ENCODE results near the gene ZNF174. TPM values are rescaled to one million over a fixed set of nuclear protein-coding genes. Genes with fewer than 3 reads are reported as not detected.

Gene ZNF174
- total and polyA plus RNA-seq, 4 donors, result 3.8 to 4.6 (median 4.1) TPM

DNA sequence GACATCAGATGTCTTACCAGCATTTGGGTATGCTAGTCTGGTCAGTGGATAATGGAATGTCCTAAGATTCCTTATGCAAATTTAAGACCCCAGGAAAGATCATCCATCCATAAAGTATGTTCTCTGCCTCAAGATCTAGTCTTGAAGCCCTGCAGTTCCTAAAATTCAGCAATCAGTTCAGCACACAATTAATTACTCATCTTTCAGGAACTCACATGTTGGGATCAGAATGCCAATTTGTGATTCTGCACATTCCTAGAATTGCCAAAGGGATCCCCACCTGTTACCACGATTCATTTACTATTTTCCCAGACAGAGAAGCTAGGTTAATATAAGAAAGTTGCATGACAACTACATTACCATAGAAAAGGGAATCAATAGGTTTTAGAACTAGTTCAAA is 42.1 kb upstream of the ZNF174 start:
- TF ChIP-seq, protein P1, sequence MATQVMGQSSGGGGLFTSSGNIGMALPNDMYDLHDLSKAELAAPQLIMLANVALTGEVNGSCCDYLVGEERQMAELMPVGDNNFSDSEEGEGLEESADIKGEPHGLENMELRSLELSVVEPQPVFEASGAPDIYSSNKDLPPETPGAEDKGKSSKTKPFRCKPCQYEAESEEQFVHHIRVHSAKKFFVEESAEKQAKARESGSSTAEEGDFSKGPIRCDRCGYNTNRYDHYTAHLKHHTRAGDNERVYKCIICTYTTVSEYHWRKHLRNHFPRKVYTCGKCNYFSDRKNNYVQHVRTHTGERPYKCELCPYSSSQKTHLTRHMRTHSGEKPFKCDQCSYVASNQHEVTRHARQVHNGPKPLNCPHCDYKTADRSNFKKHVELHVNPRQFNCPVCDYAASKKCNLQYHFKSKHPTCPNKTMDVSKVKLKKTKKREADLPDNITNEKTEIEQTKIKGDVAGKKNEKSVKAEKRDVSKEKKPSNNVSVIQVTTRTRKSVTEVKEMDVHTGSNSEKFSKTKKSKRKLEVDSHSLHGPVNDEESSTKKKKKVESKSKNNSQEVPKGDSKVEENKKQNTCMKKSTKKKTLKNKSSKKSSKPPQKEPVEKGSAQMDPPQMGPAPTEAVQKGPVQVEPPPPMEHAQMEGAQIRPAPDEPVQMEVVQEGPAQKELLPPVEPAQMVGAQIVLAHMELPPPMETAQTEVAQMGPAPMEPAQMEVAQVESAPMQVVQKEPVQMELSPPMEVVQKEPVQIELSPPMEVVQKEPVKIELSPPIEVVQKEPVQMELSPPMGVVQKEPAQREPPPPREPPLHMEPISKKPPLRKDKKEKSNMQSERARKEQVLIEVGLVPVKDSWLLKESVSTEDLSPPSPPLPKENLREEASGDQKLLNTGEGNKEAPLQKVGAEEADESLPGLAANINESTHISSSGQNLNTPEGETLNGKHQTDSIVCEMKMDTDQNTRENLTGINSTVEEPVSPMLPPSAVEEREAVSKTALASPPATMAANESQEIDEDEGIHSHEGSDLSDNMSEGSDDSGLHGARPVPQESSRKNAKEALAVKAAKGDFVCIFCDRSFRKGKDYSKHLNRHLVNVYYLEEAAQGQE (IDR thresholded peaks at IDR 0.05), result no peak
- TF ChIP-seq, protein P2, sequence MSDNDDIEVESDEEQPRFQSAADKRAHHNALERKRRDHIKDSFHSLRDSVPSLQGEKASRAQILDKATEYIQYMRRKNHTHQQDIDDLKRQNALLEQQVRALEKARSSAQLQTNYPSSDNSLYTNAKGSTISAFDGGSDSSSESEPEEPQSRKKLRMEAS (IDR thresholded peaks at IDR 0.05), result no peak
- TF ChIP-seq JUND (IDR thresholded peaks at IDR 0.05), result no peak
- TF ChIP-seq, protein P3, sequence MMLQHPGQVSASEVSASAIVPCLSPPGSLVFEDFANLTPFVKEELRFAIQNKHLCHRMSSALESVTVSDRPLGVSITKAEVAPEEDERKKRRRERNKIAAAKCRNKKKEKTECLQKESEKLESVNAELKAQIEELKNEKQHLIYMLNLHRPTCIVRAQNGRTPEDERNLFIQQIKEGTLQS (IDR thresholded peaks at IDR 0.05), result no peak
- TF ChIP-seq RAD21 (IDR thresholded peaks at IDR 0.05), result no peak
- TF ChIP-seq TAF1 (conservative IDR thresholded peaks at IDR 0.05), result no peak
- TF ChIP-seq FOXA2 (IDR thresholded peaks at IDR 0.05), result no peak
- TF ChIP-seq, protein P4, sequence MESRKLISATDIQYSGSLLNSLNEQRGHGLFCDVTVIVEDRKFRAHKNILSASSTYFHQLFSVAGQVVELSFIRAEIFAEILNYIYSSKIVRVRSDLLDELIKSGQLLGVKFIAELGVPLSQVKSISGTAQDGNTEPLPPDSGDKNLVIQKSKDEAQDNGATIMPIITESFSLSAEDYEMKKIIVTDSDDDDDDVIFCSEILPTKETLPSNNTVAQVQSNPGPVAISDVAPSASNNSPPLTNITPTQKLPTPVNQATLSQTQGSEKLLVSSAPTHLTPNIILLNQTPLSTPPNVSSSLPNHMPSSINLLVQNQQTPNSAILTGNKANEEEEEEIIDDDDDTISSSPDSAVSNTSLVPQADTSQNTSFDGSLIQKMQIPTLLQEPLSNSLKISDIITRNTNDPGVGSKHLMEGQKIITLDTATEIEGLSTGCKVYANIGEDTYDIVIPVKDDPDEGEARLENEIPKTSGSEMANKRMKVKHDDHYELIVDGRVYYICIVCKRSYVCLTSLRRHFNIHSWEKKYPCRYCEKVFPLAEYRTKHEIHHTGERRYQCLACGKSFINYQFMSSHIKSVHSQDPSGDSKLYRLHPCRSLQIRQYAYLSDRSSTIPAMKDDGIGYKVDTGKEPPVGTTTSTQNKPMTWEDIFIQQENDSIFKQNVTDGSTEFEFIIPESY (IDR thresholded peaks at IDR 0.05), result no peak
- no peak for TF ChIP-seq EGR1 (IDR thresholded peaks at IDR 0.05; ENCODE audit: low read depth in 2 of 2)
- TF ChIP-seq, protein P5, sequence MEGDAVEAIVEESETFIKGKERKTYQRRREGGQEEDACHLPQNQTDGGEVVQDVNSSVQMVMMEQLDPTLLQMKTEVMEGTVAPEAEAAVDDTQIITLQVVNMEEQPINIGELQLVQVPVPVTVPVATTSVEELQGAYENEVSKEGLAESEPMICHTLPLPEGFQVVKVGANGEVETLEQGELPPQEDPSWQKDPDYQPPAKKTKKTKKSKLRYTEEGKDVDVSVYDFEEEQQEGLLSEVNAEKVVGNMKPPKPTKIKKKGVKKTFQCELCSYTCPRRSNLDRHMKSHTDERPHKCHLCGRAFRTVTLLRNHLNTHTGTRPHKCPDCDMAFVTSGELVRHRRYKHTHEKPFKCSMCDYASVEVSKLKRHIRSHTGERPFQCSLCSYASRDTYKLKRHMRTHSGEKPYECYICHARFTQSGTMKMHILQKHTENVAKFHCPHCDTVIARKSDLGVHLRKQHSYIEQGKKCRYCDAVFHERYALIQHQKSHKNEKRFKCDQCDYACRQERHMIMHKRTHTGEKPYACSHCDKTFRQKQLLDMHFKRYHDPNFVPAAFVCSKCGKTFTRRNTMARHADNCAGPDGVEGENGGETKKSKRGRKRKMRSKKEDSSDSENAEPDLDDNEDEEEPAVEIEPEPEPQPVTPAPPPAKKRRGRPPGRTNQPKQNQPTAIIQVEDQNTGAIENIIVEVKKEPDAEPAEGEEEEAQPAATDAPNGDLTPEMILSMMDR (IDR thresholded peaks at IDR 0.05; ENCODE audit: low read depth, low read length, missing input control), result no peak
- no peak for TF ChIP-seq HNF4G (IDR thresholded peaks at IDR 0.05)
- no peak for TF ChIP-seq YY1 (IDR thresholded peaks at IDR 0.05)
- H3K9me3 ChIP-seq (ENCODE audit: control insufficient read depth in 4 of 4, low read length in 3 of 4), result peaks cover 4 to 18% (median 13%) of the 10 kb centered on the region in 4 donors
- no peak overlapping the region for H3K4me3 ChIP-seq (ENCODE audit: low read depth in 1 of 3, low read length in 3 of 3)
- H3K27me3 ChIP-seq (ENCODE audit: control insufficient read depth in 4 of 4, insufficient read depth in 4 of 4, low read length in 3 of 4), result peaks cover 0 to 3% (median 0%) of the 10 kb centered on the region in 4 donors
- no peaks in the 10 kb centered on the region for H3K4me1 ChIP-seq (ENCODE audit: control insufficient read depth in 4 of 4, insufficient read depth in 4 of 4, low read length in 3 of 4)
- DNase-seq (ENCODE audit: low spot score), result no peak
- H3K9ac ChIP-seq (ENCODE audit: low read depth in 1 of 2, low read length in 2 of 2), result no peak overlapping the region
- H3K36me3 ChIP-seq (ENCODE audit: control insufficient read depth in 4 of 4, insufficient read depth in 3 of 4, low read depth in 1 of 4, low read length in 3 of 4), result no peaks in the 10 kb centered on the region
- WGBS, result 0% methylated on average over 1 of the region's 1 CpG
- H3K27ac ChIP-seq (ENCODE audit: low read depth in 1 of 2, low read length in 2 of 2), result no peak overlapping the region

DNA sequence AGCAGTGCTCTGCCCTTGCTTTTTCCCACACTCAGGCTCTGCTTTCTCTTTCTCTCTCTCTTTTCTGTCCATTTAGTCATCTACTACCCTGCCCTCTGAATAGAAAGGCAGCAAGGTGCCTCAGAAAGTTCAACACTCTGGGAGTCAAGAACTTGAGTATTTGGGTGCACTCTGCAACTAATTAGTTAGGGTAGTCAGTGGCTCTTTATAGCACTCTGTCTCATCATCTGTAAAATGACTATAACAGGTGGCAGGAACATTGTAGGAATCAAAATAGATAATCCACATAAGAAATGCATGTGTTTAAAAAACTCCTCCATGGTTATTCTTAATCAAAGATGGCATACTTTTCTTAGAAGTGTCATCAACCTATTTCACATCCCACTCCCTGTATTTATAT is 38.1 kb upstream of the ZNF174 start:
- no peak for DNase-seq (ENCODE audit: low spot score)
- Histone ChIP-seq H3K27ac (ENCODE audit: low read depth in 1 of 2, low read length in 2 of 2) (no peak overlapping the region), H3K4me3 (ENCODE audit: low read depth in 1 of 3, low read length in 3 of 3) (no peak overlapping the region), H3K36me3 (ENCODE audit: control insufficient read depth in 4 of 4, insufficient read depth in 3 of 4, low read depth in 1 of 4, low read length in 3 of 4) (no peaks in the 10 kb centered on the region), H3K27me3 (ENCODE audit: control insufficient read depth in 4 of 4, insufficient read depth in 4 of 4, low read length in 3 of 4) (peaks cover 0 to 3% (median 0%) of the 10 kb centered on the region in 4 donors), H3K9ac (ENCODE audit: low read depth in 1 of 2, low read length in 2 of 2) (no peak overlapping the region), H3K4me1 (ENCODE audit: control insufficient read depth in 4 of 4, insufficient read depth in 4 of 4, low read length in 3 of 4) (peaks cover 0 to 3% (median 0%) of the 10 kb centered on the region in 4 donors), H3K9me3 (ENCODE audit: control insufficient read depth in 4 of 4, low read length in 3 of 4) (peaks cover 11 to 24% (median 20%) of the 10 kb centered on the region in 4 donors)
- TF ChIP-seq, protein P2 (IDR thresholded peaks at IDR 0.05), result no peak
- TF ChIP-seq, protein P4 (IDR thresholded peaks at IDR 0.05), result no peak
- TF ChIP-seq, protein P5 (IDR thresholded peaks at IDR 0.05; ENCODE audit: low read depth, low read length, missing input control), result no peak
- TF ChIP-seq FOXA2 (IDR thresholded peaks at IDR 0.05) (no peak), HNF4A (conservative IDR thresholded peaks at IDR 0.05) (no peak), EGR1 (IDR thresholded peaks at IDR 0.05; ENCODE audit: low read depth in 2 of 2) (no peak), SP1 (IDR thresholded peaks at IDR 0.05) (no peak)
- TF ChIP-seq, protein P1 (IDR thresholded peaks at IDR 0.05), result no peak

All from liver (tissue), 9 donors.